ENCODE data around the gene CORT. TPM values are rescaled to one million over a fixed set of nuclear protein-coding genes. Genes with fewer than 3 reads are reported as not detected.
A peak's percentile ranks its signal among the peaks of the same experiment; 100 is the strongest.
"Not testable (repeated sequence)": the region's sequence is repeated elsewhere in the genome, so short reads cannot be mapped to it uniquely, and the experiment has no call there.

CORT gene
- total and polyA plus RNA-seq, 2 experiments from 2014 or later = 0.22 TPM; not detected in 1

DNA sequence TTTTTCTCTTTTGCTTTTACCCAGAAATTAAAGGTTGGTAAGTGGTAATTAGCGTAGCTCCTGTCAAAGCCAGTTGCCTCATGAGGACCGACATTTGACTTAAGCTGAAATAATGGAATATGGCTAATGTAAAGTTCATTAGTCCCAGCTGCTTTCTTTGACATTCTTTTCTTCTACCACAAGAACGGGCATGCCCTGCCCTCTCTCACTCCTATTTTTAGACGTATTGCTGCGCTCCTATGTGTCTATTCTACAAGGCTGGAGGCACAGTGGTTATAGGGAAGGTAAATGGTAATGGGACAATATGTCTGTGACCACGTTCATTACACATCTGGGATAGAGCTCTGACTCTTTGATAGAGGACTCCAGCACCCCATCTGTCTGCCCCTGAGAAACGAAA, 6.8 kb downstream of the CORT start:
- no peak for DNase-seq
- Histone ChIP-seq H3K9ac (no peak overlapping the region), H3K9me2 (ENCODE audit: insufficient read depth) (no peaks in the 10 kb centered on the region), H4K20me1 (ENCODE audit: insufficient read depth) (no peaks in the 10 kb centered on the region), H3K36me3 (ENCODE audit: low read depth) (no peaks in the 10 kb centered on the region), H3K4me3 (no peak overlapping the region), H3K79me2 (ENCODE audit: insufficient read depth) (no peaks in the 10 kb centered on the region), H3K9me3 (ENCODE audit: low read depth) (no peaks in the 10 kb centered on the region), H3K4me1 (ENCODE audit: insufficient read depth) (peaks cover 17% of the 10 kb centered on the region), H3K27ac (no peak overlapping the region), H3F3A (ENCODE audit: insufficient read depth) (peaks cover 14% of the 10 kb centered on the region), H3K4me2 (ENCODE audit: unreplicated experiment) (no peak overlapping the region), H2AFZ (no peak overlapping the region), H3K27me3 (replicated peaks; ENCODE audit: insufficient read depth) (no peaks in the 10 kb centered on the region)
- in situ Hi-C loops (cut with MboI) = no loop called here
- TF ChIP-seq EZH2 (IDR thresholded peaks at IDR 0.05; ENCODE audit: insufficient read depth, poor library complexity, severe bottlenecking) (no peak), EZH2phosphoT487 (IDR thresholded peaks at IDR 0.05; ENCODE audit: insufficient read depth, low read depth) (no peak)
- WGBS, 2 experiments (ENCODE audit: low coverage in 1 of 2, low lambda C conversion rate in 2 of 2, missing lambda C conversion rate in 2 of 2) = 68 to 73% methylated on average over 7 of the region's 7 CpGs

DNA sequence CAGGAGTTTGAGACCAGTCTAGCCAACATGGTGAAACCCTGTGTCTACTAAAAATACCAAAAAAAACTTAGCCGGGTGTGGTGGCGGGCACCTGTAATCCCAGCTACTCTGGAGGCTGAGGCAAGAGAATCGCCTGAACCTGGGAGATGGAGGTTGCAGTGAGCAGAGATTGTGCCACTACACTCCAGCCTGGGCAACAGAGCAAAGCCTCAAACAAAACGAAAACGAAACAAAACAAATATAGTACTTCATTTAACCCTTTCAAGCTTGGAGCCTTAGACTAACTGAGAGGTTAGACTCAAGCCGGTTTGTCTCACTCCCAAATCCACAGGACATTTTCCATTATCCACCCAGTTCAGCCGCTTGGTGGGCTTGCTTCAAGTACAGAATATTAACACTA, 7.6 kb downstream of the CORT start:
- in situ Hi-C loops (cut with MboI) = not testable (repeated sequence)
- WGBS, 2 experiments (ENCODE audit: low coverage in 1 of 2, low lambda C conversion rate in 2 of 2, missing lambda C conversion rate in 2 of 2) = 69 to 71% methylated on average over 7 of the region's 7 CpGs

DNA sequence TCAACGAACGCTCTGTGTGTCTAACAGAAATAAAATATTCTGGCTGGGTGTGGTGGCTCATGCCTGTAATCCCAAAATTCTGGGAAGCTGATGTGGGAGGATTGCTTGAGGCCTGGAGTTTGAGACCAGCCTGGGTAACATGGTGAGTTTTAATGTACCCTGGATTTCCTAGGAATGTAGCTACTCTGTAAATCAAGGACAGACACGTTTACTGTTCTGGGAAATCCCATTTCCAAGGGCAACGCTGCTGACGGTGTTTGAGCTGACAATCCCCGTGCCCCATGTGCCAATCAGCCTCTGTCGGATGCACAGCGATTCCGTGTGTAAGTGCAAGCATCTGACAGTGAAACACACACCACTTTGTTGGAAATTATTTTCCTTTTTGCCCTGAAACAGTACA, 8.0 kb downstream of the CORT start:
- Histone ChIP-seq H3K79me2 (ENCODE audit: insufficient read depth) (no peaks in the 10 kb centered on the region), H3F3A (ENCODE audit: insufficient read depth) (peaks cover 9% of the 10 kb centered on the region), H3K4me3 (no peak overlapping the region), H3K36me3 (ENCODE audit: low read depth) (no peaks in the 10 kb centered on the region), H3K27me3 (replicated peaks; ENCODE audit: insufficient read depth) (no peaks in the 10 kb centered on the region), H4K20me1 (ENCODE audit: insufficient read depth) (no peaks in the 10 kb centered on the region), H3K4me1 (ENCODE audit: insufficient read depth) (peaks cover 12% of the 10 kb centered on the region; the same call in 1 of the 2 replicates), H3K9ac (no peak overlapping the region), H3K9me3 (ENCODE audit: low read depth) (no peaks in the 10 kb centered on the region), H2AFZ (no peak overlapping the region), H3K9me2 (ENCODE audit: insufficient read depth) (no peaks in the 10 kb centered on the region), H3K27ac (no peak overlapping the region), H3K4me2 (ENCODE audit: unreplicated experiment) (peak overlapping the region; percentile 9)
- TF ChIP-seq EZH2 (IDR thresholded peaks at IDR 0.05; ENCODE audit: insufficient read depth, poor library complexity, severe bottlenecking) = no peak
- TF ChIP-seq EZH2phosphoT487 (IDR thresholded peaks at IDR 0.05; ENCODE audit: insufficient read depth, low read depth) = no peak
- 63 to 65% methylated on average over 9 of the region's 9 CpGs for WGBS, 2 experiments (ENCODE audit: low coverage in 1 of 2, low lambda C conversion rate in 2 of 2, missing lambda C conversion rate in 2 of 2)
- in situ Hi-C loops (cut with MboI) = no loop called here
- no peak for DNase-seq

More for the DNA sequence above, 7.6 kb downstream of the CORT start:
- not testable (repeated sequence) for H3K9me3 ChIP-seq (ENCODE audit: low read depth); H4K20me1 ChIP-seq (ENCODE audit: insufficient read depth); H3K27ac ChIP-seq; H3K4me3 ChIP-seq; DNase-seq; H3K79me2 ChIP-seq (ENCODE audit: insufficient read depth); H3K9me2 ChIP-seq (ENCODE audit: insufficient read depth); H3K36me3 ChIP-seq (ENCODE audit: low read depth); H3K9ac ChIP-seq; H3K27me3 ChIP-seq (replicated peaks; ENCODE audit: insufficient read depth); H2AFZ ChIP-seq; H3F3A ChIP-seq (ENCODE audit: insufficient read depth)
- H3K4me1 ChIP-seq (ENCODE audit: insufficient read depth) = peaks cover 12% of the 10 kb centered on the region; the same call in 1 of the 2 replicates
- peak overlapping the region; percentile 9 for H3K4me2 ChIP-seq (ENCODE audit: unreplicated experiment)

DNA sequence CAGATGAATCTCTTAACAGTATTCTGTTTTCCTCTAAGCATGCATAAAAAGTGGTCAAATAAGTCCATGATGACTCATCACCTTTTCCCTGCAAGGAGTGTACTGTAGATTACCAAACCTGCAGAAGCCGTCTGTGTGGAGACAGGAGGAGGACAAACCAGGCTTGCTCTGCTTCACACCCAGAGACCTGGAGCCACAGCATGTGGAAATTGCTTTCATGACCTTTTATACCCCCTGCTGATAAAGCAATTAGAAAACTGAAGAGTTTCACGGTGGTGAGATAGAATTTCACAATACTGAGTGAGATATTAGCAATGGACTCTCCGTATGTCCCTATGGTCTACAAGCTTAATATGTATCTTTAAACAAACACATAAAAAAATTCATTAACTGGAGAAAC, 9.4 kb downstream of the CORT start:
- H3K9me3 ChIP-seq (ENCODE audit: low read depth) = no peaks in the 10 kb centered on the region
- no peak overlapping the region for H2AFZ ChIP-seq
- TF ChIP-seq EZH2phosphoT487 (IDR thresholded peaks at IDR 0.05; ENCODE audit: insufficient read depth, low read depth) = no peak
- TF ChIP-seq EZH2 (IDR thresholded peaks at IDR 0.05; ENCODE audit: insufficient read depth, poor library complexity, severe bottlenecking) = no peak
- no peaks in the 10 kb centered on the region for H3K9me2 ChIP-seq (ENCODE audit: insufficient read depth)
- 0 out of 2 replicates have a peak overlapping the region, but pooled peaks have one; percentile 4 for H3K27ac ChIP-seq
- H3K27me3 ChIP-seq (replicated peaks; ENCODE audit: insufficient read depth) = no peaks in the 10 kb centered on the region
- no peak overlapping the region for H3K9ac ChIP-seq
- no peak overlapping the region for H3K4me3 ChIP-seq
- 44 to 51% methylated on average over 3 of the region's 3 CpGs for WGBS, 2 experiments (ENCODE audit: low coverage in 1 of 2, low lambda C conversion rate in 2 of 2, missing lambda C conversion rate in 2 of 2)
- peaks cover 9% of the 10 kb centered on the region for H3F3A ChIP-seq (ENCODE audit: insufficient read depth)
- peaks cover 12% of the 10 kb centered on the region; the same call in 1 of the 2 replicates for H3K4me1 ChIP-seq (ENCODE audit: insufficient read depth)
- H3K4me2 ChIP-seq (ENCODE audit: unreplicated experiment) = no peak overlapping the region
- no peaks in the 10 kb centered on the region for H3K79me2 ChIP-seq (ENCODE audit: insufficient read depth)
- in situ Hi-C loops (cut with MboI) = no loop called here
- DNase-seq = peak; percentile 91
- H4K20me1 ChIP-seq (ENCODE audit: insufficient read depth) = no peaks in the 10 kb centered on the region
- H3K36me3 ChIP-seq (ENCODE audit: low read depth) = no peaks in the 10 kb centered on the region; the same call in 1 of the 2 replicates

- Histone ChIP-seq H3K4me1 (ENCODE audit: insufficient read depth) (no peaks in the 10 kb centered on the region), H3K4me3 (no peak overlapping the region), H3K36me3 (ENCODE audit: low read depth) (peaks cover 9% of the 10 kb centered on the region; the same call in 1 of the 2 replicates), H3K9me2 (ENCODE audit: insufficient read depth) (no peaks in the 10 kb centered on the region), H2AFZ (no peak overlapping the region), H3K4me2 (ENCODE audit: unreplicated experiment) (no peak overlapping the region), H3F3A (ENCODE audit: insufficient read depth) (no peaks in the 10 kb centered on the region), H4K20me1 (ENCODE audit: insufficient read depth) (no peaks in the 10 kb centered on the region), H3K27me3 (replicated peaks; ENCODE audit: insufficient read depth) (no peaks in the 10 kb centered on the region), H3K27ac (no peak overlapping the region), H3K79me2 (ENCODE audit: insufficient read depth) (peaks cover 16% of the 10 kb centered on the region), H3K9ac (no peak overlapping the region), H3K9me3 (ENCODE audit: low read depth) (no peaks in the 10 kb centered on the region)
- no peak for DNase-seq
- in situ Hi-C loops (cut with MboI) = no loop called here
- WGBS, 2 experiments (ENCODE audit: low coverage in 1 of 2, low lambda C conversion rate in 2 of 2, missing lambda C conversion rate in 2 of 2) = 96 to 97% methylated on average over 2 of the region's 2 CpGs
- TF ChIP-seq EZH2phosphoT487 (IDR thresholded peaks at IDR 0.05; ENCODE audit: insufficient read depth, low read depth) (no peak), EZH2 (IDR thresholded peaks at IDR 0.05; ENCODE audit: insufficient read depth, poor library complexity, severe bottlenecking) (no peak)
Observed at GRCh38 chr1:10467078-10467477, 17.2 kb downstream of the CORT start.
